Smooth muscle cell of the pulmonary artery (primary cell): Measurements from ENCODE around the gene APLP2. TPM values are rescaled to one million over a fixed set of nuclear protein-coding genes. Genes with fewer than 3 reads are reported as not detected.

Experiments used
- total RNA-seq: library from RNA; depleted of rRNA; stranded (reverse); fragments of >200 nt; gene quantifications from 2 replicates; pipeline ENCODE4 v1.2.3, GENCODE V29; 2014

Gene APLP2
- 709 and 888 TPM in 2 replicates for total RNA-seq

GRCh38 chr11:130069659-130070108, at the start of gene APLP2:
Gene APLP2 (plus strand): TSS chr11:130069894. CDS start chr11:130069978, 84 bp downstream.

GRCh38 chr11:130159657-130160497, 90.2 kb downstream of the APLP2 start, which contains the start of gene ST14:
Gene ST14 (plus strand): TSS chr11:130159782. CDS start chr11:130159980, 198 bp downstream.

Other genes with a start within 250 kb of the APLP2 start
- gene NFRKB, start 174.3 kb upstream of the APLP2 start, total RNA-seq, result 15.9 and 18.2 TPM in 2 replicates
- gene PRDM10, start 67.1 kb upstream of the APLP2 start, total RNA-seq, result 5.1 and 6.2 TPM in 2 replicates
- 0.07 TPM in 1 of 2 replicates, not detected in the other for gene ST14, start 89.9 kb downstream of the APLP2 start, total RNA-seq
- 26.2 and 37.9 TPM in 2 replicates for gene ZBTB44, start 245.0 kb downstream of the APLP2 start, total RNA-seq